MM.1S (cell line): Measurements from ENCODE around the gene ING5.

ENCODE experiments used
- CTCF ChIP-seq: fragments of 300-600 bp; sonication (generic); IDR thresholded peaks from 2 replicates; pipeline ENCODE4 v1.5.1; 2016; ENCODE audit warnings: antibody characterized with exemption, low read length, mixed read lengths
- EZH2phosphoT487 ChIP-seq: fragments of 300-600 bp; sonication (generic); IDR thresholded peaks from 2 replicates; pipeline ENCODE4 v1.6.1; 2018; ENCODE audit warnings: antibody characterized with exemption, low read length

DNA sequence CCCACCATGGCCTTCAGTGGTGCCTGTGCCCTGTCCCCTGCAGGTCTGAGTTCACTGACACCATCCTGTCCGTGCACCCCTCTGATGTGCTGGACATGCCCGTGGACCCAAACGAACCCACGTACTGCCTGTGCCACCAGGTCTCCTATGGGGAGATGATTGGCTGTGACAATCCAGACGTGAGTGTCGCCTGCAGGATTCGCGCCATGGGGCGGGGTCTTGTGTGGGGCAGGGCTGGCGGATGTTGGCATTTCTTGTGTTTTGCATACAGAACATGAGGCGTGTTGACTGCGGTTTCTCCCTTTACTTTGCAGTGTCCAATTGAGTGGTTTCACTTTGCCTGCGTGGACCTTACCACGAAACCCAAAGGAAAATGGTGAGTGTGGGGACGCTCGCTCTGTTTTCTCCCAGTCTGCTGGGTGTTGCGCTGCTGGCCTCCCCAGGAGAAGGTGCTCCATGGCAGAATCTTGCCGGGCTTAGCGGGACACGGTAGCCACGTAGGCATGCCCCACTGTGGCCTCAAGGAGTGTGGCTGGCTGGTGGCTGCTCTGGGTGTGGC is 21.1 kb downstream of the ING5 start:
- TF ChIP-seq CTCF = no peak
- no peak for TF ChIP-seq EZH2phosphoT487
